Stimulated activated CD4-positive, alpha-beta T cell treated with anti-CD3 and anti-CD28 coated beads, Interleukin-2, amount 100 ng/mL, for 48 hours (primary cell): Measurements from ENCODE around the gene EHBP1.

ENCODE experiments used
- DNase-seq, 2 donors: peaks; one replicate each; pipeline ENCODE4 v3.0.0-alpha.2; 2020

EHBP1 gene

DNA sequence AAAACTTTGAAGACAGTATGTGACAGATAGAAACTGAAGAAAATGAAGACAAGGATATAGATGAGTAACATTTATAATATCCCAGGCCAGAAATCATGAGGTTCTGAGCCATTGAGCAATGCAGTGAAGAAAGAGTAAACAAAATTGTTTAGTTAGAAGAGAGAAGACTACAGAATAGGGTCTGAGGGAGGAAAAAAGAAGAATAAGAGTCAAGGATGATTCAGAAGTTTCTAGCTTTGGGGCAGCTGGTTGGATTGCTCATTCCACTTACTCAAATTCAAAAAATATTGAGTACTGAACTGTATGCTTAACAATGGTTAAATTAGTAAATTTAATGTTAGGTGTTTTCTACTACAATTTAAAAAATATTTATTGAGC, 190.1 kb downstream of the EHBP1 start:
- DNase-seq, result no peak

- no peak for DNase-seq
Observed at GRCh38 chr2:62897187-62897827, 191.8 kb downstream of the EHBP1 start.

DNA sequence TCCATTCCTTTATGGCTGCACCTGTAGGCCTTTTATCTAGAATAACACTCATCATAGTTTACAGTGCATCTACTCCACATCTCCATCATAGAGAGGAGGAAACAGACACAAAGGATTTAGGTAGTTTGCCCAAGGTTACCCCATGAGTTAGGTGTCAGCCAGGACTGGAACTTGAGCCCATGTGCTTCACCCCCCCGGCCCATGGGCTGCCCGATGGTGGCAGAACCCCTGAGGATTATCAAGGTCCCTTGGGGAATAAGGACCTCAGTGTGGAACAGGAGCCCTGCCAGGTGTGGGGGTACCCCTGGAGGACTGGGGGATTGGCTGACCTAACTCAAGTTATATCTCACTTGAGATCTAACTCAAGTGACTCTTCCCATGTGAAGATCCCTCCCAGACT, 198.8 kb downstream of the EHBP1 start:
- DNase-seq, result no peak

DNA sequence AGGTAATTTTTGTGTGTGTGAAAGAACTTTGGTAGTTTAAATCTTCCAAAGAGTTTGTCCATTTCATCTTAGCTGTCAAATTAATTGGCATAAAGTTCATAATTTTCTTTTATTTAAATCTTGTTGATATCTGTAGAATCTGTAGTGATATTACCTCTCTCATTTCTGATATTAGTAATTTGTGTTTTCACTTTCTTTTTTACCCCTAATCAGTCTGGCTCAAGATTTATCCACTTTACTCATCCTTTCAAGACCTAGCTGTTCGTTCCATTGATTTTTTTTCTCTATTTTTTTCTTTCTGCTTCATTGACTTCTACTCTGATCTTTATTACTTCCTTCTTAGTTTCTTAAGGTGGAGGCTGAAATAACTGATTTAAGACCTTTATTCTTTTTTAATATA, 202.6 kb downstream of the EHBP1 start:
- no peak for DNase-seq

- no peak for DNase-seq
Observed at GRCh38 chr2:62913311-62913710, 207.8 kb downstream of the EHBP1 start.

GRCh38 chr2:62919041-62919440, 213.5 kb downstream of the EHBP1 start:
- no peak for DNase-seq

- DNase-seq, result no peak
Observed at GRCh38 chr2:62920070-62920469, 214.6 kb downstream of the EHBP1 start.

- DNase-seq, result no peak
Observed at GRCh38 chr2:62923242-62923641, 217.7 kb downstream of the EHBP1 start.

DNA sequence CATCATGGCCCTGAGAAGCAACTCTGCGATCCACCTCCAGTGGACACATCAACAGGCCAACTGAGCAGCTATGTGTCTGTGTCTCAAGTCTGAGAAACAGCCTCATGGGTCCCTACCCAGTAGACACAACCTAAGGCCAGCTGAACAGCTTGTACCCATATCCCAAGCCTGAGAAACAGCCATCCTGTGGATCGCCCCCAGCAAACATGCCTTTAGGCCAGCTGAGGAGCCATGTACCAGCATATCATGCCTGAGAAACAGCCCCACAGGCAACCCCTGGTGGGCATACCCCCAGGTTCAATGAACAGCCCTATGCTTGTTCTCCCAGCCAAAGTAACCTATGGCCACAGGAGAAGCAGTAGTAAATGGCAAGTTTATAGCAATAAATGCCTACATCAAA, 218.4 kb downstream of the EHBP1 start:
- DNase-seq, result no peak

- no peak for DNase-seq
Observed at GRCh38 chr2:62928015-62928414, 222.5 kb downstream of the EHBP1 start.

GRCh38 chr2:62931536-62931935, 226.0 kb downstream of the EHBP1 start:
- no peak for DNase-seq

DNA sequence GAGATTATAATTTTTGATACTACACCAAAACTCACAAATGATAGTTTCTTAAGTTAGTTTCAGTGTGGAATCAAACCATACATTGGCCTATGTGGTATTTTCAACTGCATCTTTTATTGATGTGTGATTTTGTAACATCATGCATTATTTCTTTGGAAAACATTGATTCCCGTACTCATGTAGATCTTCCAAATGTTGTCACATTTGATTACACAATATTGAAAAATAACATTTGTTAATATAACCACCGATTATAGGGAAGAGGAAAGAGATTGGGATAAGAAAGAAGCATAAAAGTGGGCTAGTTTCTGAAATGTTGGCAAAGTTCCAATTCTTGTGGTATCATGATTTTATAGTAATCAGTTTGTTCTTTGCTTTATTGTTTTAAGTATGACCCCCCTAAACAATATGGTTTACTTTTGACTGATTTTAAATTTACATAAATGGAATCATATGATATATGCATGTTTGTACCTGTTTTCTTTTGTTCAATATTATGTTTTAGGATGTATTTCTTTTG, 227.9 kb downstream of the EHBP1 start:
- no peak for DNase-seq

- no peak for DNase-seq
Observed at GRCh38 chr2:62934517-62934916, 229.0 kb downstream of the EHBP1 start.

- no peak for DNase-seq
Observed at GRCh38 chr2:62938126-62938525, 232.6 kb downstream of the EHBP1 start.

- no peak for DNase-seq
Observed at GRCh38 chr2:62939735-62940491, 234.4 kb downstream of the EHBP1 start.

GRCh38 chr2:62940697-62941096, 235.2 kb downstream of the EHBP1 start:
- no peak for DNase-seq

DNA sequence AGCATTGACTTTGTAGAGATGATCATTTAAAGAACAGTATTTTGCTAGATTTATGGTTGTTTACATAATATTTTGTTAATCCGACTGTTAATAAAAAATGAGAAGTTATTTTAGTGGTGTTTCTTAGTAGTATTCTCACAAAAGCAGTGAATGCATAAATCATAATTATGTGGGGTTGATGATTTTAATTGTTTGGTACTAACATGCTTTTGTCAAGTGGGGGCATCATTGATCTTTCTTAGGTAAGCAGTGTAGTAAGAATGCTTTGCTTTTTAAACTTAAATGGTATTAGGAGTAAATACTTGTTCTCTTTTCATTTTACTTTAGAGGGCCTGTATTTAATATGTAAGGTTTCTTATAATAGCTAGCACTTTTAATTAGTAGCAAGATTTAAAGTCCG, 235.9 kb downstream of the EHBP1 start:
- DNase-seq, result no peak

- DNase-seq, result no peak
Observed at GRCh38 chr2:62944362-62944761, 238.8 kb downstream of the EHBP1 start.

DNA sequence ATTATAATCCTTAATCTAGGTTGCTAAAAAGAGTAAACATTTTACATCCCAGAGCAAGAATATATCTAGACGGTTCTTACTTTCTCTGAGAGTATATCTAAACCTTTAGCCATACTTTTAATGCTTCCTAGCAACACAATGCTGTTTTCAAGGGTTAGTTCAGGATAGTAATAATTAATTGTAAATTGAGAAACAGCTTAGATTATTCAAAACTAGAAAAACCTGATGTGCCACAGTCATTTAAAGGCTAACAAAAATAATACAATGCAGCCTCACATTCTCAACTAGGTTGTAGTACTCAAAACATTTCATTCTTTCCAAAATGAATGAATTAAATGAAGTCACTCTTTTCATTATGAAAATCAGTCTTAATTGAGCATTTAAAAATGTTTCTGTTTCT, 241.9 kb downstream of the EHBP1 start:
- DNase-seq, result no peak

DNA sequence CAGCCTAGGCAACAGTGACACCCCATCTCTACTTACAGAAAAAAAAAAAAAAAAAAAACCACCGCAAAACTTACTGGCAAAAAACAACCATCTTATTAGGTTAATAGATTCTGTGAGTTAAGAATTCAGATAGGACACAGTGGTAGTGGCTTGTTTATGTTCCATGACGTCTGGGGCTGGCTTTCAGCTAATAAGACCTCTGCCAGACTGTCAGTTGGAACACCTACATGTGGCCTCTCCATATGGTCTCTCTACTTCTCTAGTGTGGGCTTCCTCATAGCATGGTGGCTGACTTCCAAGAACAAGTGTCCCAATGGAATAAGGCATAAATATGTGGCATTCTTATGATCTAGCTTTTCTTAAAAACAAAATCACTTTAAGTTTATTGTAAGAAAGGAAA, 251.1 kb downstream of the EHBP1 start:
- DNase-seq, result no peak

DNA sequence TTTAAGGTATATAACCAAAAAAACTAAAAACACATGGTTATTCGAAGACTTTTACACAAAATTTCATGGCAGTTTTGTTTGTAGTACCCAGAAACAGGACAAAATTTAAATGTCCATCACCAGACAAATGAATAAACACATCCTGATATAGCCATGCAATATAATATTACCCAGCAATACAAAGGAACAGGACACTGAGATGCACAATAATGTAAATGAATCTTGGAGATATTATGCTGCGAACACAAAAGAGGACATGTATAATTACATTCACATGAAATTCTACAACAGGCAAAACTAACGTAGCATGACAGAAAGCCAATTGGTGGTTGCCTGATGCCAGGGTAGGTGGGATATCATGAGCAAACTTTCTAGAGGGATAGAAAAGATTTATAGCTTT, 252.7 kb downstream of the EHBP1 start:
- no peak for DNase-seq

GRCh38 chr2:62964050-62964449, 258.5 kb downstream of the EHBP1 start:
- no peak for DNase-seq

DNA sequence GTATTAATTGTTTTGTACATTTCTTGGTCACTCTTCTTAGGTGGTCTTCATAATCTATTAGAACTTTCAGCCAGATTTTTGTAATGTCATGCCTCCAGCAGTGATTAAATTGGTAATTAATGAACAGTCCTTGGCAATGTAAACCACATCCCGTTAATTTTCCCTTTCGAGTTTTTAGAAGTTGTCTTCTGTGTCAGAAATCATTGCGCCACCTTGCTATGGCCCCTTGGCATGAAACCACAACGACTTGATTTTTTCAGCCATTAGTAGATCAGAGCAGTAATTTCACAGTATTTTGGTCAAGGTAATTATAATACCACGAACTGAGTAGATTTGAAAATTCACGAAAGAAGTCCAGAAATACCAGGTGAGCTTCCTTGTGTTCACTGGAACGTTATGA, 259.2 kb downstream of the EHBP1 start:
- DNase-seq, result no peak

DNA sequence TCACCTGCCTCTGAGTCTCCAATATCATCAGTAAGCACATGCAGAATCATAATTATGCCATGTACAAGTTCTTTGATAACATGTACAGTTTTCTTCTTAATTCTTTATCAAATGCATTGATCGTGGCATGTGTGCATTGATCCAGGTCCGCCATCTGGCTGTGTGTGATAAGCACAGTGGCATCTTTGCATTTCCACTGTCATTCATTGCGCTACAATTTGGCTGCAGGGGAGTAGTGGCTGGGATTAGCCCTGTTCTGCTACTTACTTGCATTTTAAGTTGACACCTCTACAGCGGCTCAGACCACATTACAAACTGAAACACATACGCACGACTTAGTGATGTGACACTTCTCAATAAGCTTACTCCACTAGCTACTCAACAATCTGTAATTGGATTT, 261.5 kb downstream of the EHBP1 start:
- no peak for DNase-seq

GRCh38 chr2:62968168-62968567, 262.7 kb downstream of the EHBP1 start:
- DNase-seq, result no peak
